Gastrocnemius medialis (tissue), 4 donors: ENCODE results near the gene FXN.

Source experiments
- POLR2A ChIP-seq, 2 donors: fragments of 450-650 bp; IDR thresholded peaks; one replicate each; pipeline ENCODE4 v1.6.1; 2017; ENCODE audit warnings: antibody characterized with exemption in 2 of 2, mild to moderate bottlenecking in 2 of 2, moderate library complexity in 2 of 2
- TF ChIP-seq, protein P1 (sequence below), 5 experiments: fragments of 450-650 bp in 3 of 5; fragments of 200-600 bp in 2 of 5; sonication (generic) in 2 of 5; IDR thresholded peaks in 4 of 5; conservative IDR thresholded peaks in 1 of 5; 1 replicate in 4 of 5; 2 replicates in 1 of 5; pipeline ENCODE4 v1.5.1; 2016 to 2019; ENCODE audit warnings: antibody characterized with exemption in 5 of 5, mild to moderate bottlenecking in 3 of 5, moderate library complexity in 3 of 5

GRCh38 chr9:68999393-69000105 is 36.0 kb upstream of the FXN start:
- TF ChIP-seq, protein P1, sequence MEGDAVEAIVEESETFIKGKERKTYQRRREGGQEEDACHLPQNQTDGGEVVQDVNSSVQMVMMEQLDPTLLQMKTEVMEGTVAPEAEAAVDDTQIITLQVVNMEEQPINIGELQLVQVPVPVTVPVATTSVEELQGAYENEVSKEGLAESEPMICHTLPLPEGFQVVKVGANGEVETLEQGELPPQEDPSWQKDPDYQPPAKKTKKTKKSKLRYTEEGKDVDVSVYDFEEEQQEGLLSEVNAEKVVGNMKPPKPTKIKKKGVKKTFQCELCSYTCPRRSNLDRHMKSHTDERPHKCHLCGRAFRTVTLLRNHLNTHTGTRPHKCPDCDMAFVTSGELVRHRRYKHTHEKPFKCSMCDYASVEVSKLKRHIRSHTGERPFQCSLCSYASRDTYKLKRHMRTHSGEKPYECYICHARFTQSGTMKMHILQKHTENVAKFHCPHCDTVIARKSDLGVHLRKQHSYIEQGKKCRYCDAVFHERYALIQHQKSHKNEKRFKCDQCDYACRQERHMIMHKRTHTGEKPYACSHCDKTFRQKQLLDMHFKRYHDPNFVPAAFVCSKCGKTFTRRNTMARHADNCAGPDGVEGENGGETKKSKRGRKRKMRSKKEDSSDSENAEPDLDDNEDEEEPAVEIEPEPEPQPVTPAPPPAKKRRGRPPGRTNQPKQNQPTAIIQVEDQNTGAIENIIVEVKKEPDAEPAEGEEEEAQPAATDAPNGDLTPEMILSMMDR (IDR thresholded peaks at IDR 0.05 in 4 of 5, conservative IDR thresholded peaks at IDR 0.05 in 1 of 5), result peak in 4 of 5 experiments; percentile 44 to 79 (median 62)
- TF ChIP-seq POLR2A (IDR thresholded peaks at IDR 0.05), result no peak
